Astrocyte of the cerebellum (primary cell): ENCODE data around the gene AP5M1.

Experiments
- DNase-seq: peaks from one replicate; pipeline ENCODE4 v3.0.0-alpha.2; 2011; ENCODE audit warnings: low read depth
- H3K4me3 ChIP-seq: 2 replicates; pipeline ENCODE4 v1.5.1; 2011; ENCODE audit warnings: mild to moderate bottlenecking, low read depth, low read length, moderate library complexity
- CTCF ChIP-seq: IDR thresholded peaks from 2 replicates; pipeline ENCODE4 v1.5.1; 2012; ENCODE audit warnings: low read length, low read depth, moderate library complexity, mild to moderate bottlenecking; ENCODE audit errors: missing control alignments
- in situ Hi-C: cut with HindIII; loops from 2 replicates; pipeline ENCODE4 v1.10.0; 2017; ENCODE audit warnings: low sequenced_read_pairs

AP5M1 gene

GRCh38 chr14:57287745-57288144 lies 19.0 kb downstream of the AP5M1 start:
- no peak for TF ChIP-seq CTCF
- no peak for DNase-seq
- no peak overlapping the region for H3K4me3 ChIP-seq
- in situ Hi-C loops = no loop called here

- in situ Hi-C loops = no loop called here
Measured at GRCh38 chr14:57290751-57291150, 22.0 kb downstream of the AP5M1 start.

GRCh38 chr14:57291692-57292647 lies 23.2 kb downstream of the AP5M1 start:
- DNase-seq = no peak
- no peak for TF ChIP-seq CTCF
- H3K4me3 ChIP-seq = no peak overlapping the region
- in situ Hi-C loops = no loop called here

More at GRCh38 chr14:57290751-57291150, 22.0 kb downstream of the AP5M1 start:
- no peak for DNase-seq
- no peak for TF ChIP-seq CTCF
- no peak overlapping the region for H3K4me3 ChIP-seq

GRCh38 chr14:57293866-57294837 lies 25.4 kb downstream of the AP5M1 start:
- H3K4me3 ChIP-seq = no peak overlapping the region
- peak; percentile 8 for DNase-seq
- TF ChIP-seq CTCF = no peak
- in situ Hi-C loops = no loop called here

GRCh38 chr14:57295239-57295638 lies 26.5 kb downstream of the AP5M1 start:
- H3K4me3 ChIP-seq = no peak overlapping the region
- no peak for TF ChIP-seq CTCF
- DNase-seq = no peak
- in situ Hi-C loops = no loop called here

GRCh38 chr14:57297852-57298251 lies 29.1 kb downstream of the AP5M1 start:
- in situ Hi-C loops = no loop called here
- TF ChIP-seq CTCF = no peak
- no peak overlapping the region for H3K4me3 ChIP-seq
- DNase-seq = no peak
